ENCODE data around the gene PIK3CB. TPM values are rescaled to one million over a fixed set of nuclear protein-coding genes. Genes with fewer than 3 reads are reported as not detected.
A peak's percentile ranks its signal among the peaks of the same experiment; 100 is the strongest.

Gene PIK3CB
- total RNA-seq, 4 donors from 2014 or later: 20.3 to 46.4 (median 37.3) TPM

GRCh38 chr3:138867996-138868395, 33.3 kb upstream of the PIK3CB start:
- TF ChIP-seq POLR2A (IDR thresholded peaks at IDR 0.05): no peak
- no peak for TF ChIP-seq POLR2AphosphoS5 (IDR thresholded peaks at IDR 0.05)
- no peak for TF ChIP-seq EP300 (IDR thresholded peaks at IDR 0.05)
- TF ChIP-seq CTCF (IDR thresholded peaks at IDR 0.05): no peak
- Histone ChIP-seq H3K27ac (no peak overlapping the region), H3K36me3 (no peaks in the 10 kb centered on the region), H3K27me3 (no peaks in the 10 kb centered on the region), H3K4me3 (no peak overlapping the region), H3K9me3 (no peaks in the 10 kb centered on the region), H3K4me1 (peaks cover 0 to 10% (median 8%) of the 10 kb centered on the region in 3 donors)
- 0 to 7% methylated on average over 1 of the region's 1 CpG for WGBS, 2 donors (ENCODE audit: low coverage in 1 of 2)
- ATAC-seq: no peak

- no peak for TF ChIP-seq CTCF (IDR thresholded peaks at IDR 0.05)
- TF ChIP-seq POLR2A (IDR thresholded peaks at IDR 0.05): no peak
- no peak for TF ChIP-seq POLR2AphosphoS5 (IDR thresholded peaks at IDR 0.05)
- TF ChIP-seq EP300 (IDR thresholded peaks at IDR 0.05): no peak
- Histone ChIP-seq H3K27ac (peak overlapping the region in 1 of 4 donors; percentile 40), H3K27me3 (no peaks in the 10 kb centered on the region), H3K4me1 (peaks cover 0 to 16% (median 11%) of the 10 kb centered on the region in 3 donors), H3K4me3 (no peak overlapping the region), H3K36me3 (no peaks in the 10 kb centered on the region), H3K9me3 (no peaks in the 10 kb centered on the region)
- ATAC-seq: no peak
- 89 to 100% methylated on average over 3 to 4 of the region's 4 CpGs for WGBS, 2 donors (ENCODE audit: low coverage in 1 of 2)
Observed at GRCh38 chr3:138863776-138864113, 29.0 kb upstream of the PIK3CB start.

GRCh38 chr3:138862924-138863775, 28.4 kb upstream of the PIK3CB start:
- Histone ChIP-seq H3K27me3 (no peaks in the 10 kb centered on the region), H3K9me3 (no peaks in the 10 kb centered on the region), H3K27ac (peak overlapping the region in 3 of 4 donors; percentile 21 to 61 (median 40)), H3K4me3 (no peak overlapping the region), H3K4me1 (peaks cover 0 to 13% (median 10%) of the 10 kb centered on the region in 3 donors), H3K36me3 (no peaks in the 10 kb centered on the region)
- ATAC-seq: peak; percentile 67
- WGBS, 2 donors (ENCODE audit: low coverage in 1 of 2): 34 to 36% methylated on average over 9 of the region's 11 CpGs
- TF ChIP-seq CTCF (IDR thresholded peaks at IDR 0.05) (no peak), POLR2A (IDR thresholded peaks at IDR 0.05) (no peak), POLR2AphosphoS5 (IDR thresholded peaks at IDR 0.05) (no peak), EP300 (IDR thresholded peaks at IDR 0.05) (no peak)

- peak overlapping the region in 3 of 4 donors; percentile 21 to 62 (median 61) for H3K27ac ChIP-seq
- no peak for TF ChIP-seq POLR2AphosphoS5 (IDR thresholded peaks at IDR 0.05)
- no peak for TF ChIP-seq POLR2A (IDR thresholded peaks at IDR 0.05)
- TF ChIP-seq EP300 (IDR thresholded peaks at IDR 0.05): no peak
- no peak for TF ChIP-seq CTCF (IDR thresholded peaks at IDR 0.05)
- peaks cover 0 to 11% (median 9%) of the 10 kb centered on the region in 3 donors for H3K4me1 ChIP-seq
- H3K27me3 ChIP-seq: no peaks in the 10 kb centered on the region
- no peak overlapping the region for H3K4me3 ChIP-seq
- peak; percentile 28 for ATAC-seq
- no peaks in the 10 kb centered on the region for H3K9me3 ChIP-seq
- WGBS, 2 donors (ENCODE audit: low coverage in 1 of 2): 39 to 40% methylated on average over 1 to 4 of the region's 4 CpGs
- no peaks in the 10 kb centered on the region for H3K36me3 ChIP-seq
Observed at GRCh38 chr3:138862531-138862923, 27.8 kb upstream of the PIK3CB start.

GRCh38 chr3:138861798-138862197, 27.1 kb upstream of the PIK3CB start:
- H3K4me1 ChIP-seq: peaks cover 0 to 11% (median 9%) of the 10 kb centered on the region in 3 donors
- no peaks in the 10 kb centered on the region for H3K36me3 ChIP-seq
- H3K9me3 ChIP-seq: no peaks in the 10 kb centered on the region
- WGBS, 2 donors (ENCODE audit: low coverage in 1 of 2): 77 to 80% methylated on average over 3 of the region's 5 CpGs
- H3K27ac ChIP-seq: no peak overlapping the region
- TF ChIP-seq CTCF (IDR thresholded peaks at IDR 0.05) (no peak), EP300 (IDR thresholded peaks at IDR 0.05) (no peak), POLR2AphosphoS5 (IDR thresholded peaks at IDR 0.05) (no peak), POLR2A (IDR thresholded peaks at IDR 0.05) (no peak)
- H3K4me3 ChIP-seq: no peak overlapping the region
- H3K27me3 ChIP-seq: no peaks in the 10 kb centered on the region
- no peak for ATAC-seq
